Fibroblast of pulmonary artery (primary cell): ENCODE measurements around the gene KCNMA1.
"Not testable (repeated sequence)": the region's sequence is repeated elsewhere in the genome, so short reads cannot be mapped to it uniquely, and the experiment has no call there.

ENCODE experiments used
- DNase-seq: peaks from one replicate; pipeline ENCODE4 v3.0.0-alpha.2; 2010; ENCODE audit warnings: low read depth
- H3K4me3 ChIP-seq: replicated peaks from 2 replicates; pipeline ENCODE4 v1.5.1; 2011; ENCODE audit warnings: low read depth, mild to moderate bottlenecking, control low read depth, low read length, moderate library complexity
- CTCF ChIP-seq: IDR thresholded peaks from 2 replicates; pipeline ENCODE4 v1.5.1; 2011; ENCODE audit warnings: mild to moderate bottlenecking, control low read depth, low read length, inconsistent platforms; ENCODE audit errors: missing control alignments

The KCNMA1 gene

GRCh38 chr10:77664008-77664407 is 26.4 kb upstream of the KCNMA1 start:
- TF ChIP-seq CTCF: no peak
- no peak overlapping the region for H3K4me3 ChIP-seq
- no peak for DNase-seq

GRCh38 chr10:77661674-77662073 is 24.1 kb upstream of the KCNMA1 start:
- H3K4me3 ChIP-seq: no peak overlapping the region
- DNase-seq: no peak
- TF ChIP-seq CTCF: no peak

GRCh38 chr10:77661100-77661499 is 23.5 kb upstream of the KCNMA1 start:
- no peak for DNase-seq
- no peak overlapping the region for H3K4me3 ChIP-seq
- TF ChIP-seq CTCF: no peak

GRCh38 chr10:77659046-77659670 is 21.6 kb upstream of the KCNMA1 start:
- not testable (repeated sequence) for DNase-seq, H3K4me3 ChIP-seq

GRCh38 chr10:77653210-77653609 is 15.6 kb upstream of the KCNMA1 start:
- H3K4me3 ChIP-seq: no peak overlapping the region
- TF ChIP-seq CTCF: no peak
- no peak for DNase-seq

GRCh38 chr10:77649333-77650331 is 12.0 kb upstream of the KCNMA1 start:
- TF ChIP-seq CTCF: no peak
- no peak overlapping the region for H3K4me3 ChIP-seq
- no peak for DNase-seq

GRCh38 chr10:77648472-77648871 is 10.9 kb upstream of the KCNMA1 start:
- H3K4me3 ChIP-seq: no peak overlapping the region
- no peak for TF ChIP-seq CTCF
- DNase-seq: no peak
